Nucleus accumbens (tissue), 56 donors: ENCODE measurements around the gene SMIM10L2A.
A peak's percentile ranks its signal among the peaks of the same experiment; 100 is the strongest.
"Not testable (repeated sequence)": the region's sequence is repeated elsewhere in the genome, so short reads cannot be mapped to it uniquely, and the experiment has no call there.

Experiments used
- DNase-seq, 56 donors: peaks; one replicate each; lab custom pipeline; 2025; lab: John Stamatoyannopoulos, UW

Gene SMIM10L2A

DNA sequence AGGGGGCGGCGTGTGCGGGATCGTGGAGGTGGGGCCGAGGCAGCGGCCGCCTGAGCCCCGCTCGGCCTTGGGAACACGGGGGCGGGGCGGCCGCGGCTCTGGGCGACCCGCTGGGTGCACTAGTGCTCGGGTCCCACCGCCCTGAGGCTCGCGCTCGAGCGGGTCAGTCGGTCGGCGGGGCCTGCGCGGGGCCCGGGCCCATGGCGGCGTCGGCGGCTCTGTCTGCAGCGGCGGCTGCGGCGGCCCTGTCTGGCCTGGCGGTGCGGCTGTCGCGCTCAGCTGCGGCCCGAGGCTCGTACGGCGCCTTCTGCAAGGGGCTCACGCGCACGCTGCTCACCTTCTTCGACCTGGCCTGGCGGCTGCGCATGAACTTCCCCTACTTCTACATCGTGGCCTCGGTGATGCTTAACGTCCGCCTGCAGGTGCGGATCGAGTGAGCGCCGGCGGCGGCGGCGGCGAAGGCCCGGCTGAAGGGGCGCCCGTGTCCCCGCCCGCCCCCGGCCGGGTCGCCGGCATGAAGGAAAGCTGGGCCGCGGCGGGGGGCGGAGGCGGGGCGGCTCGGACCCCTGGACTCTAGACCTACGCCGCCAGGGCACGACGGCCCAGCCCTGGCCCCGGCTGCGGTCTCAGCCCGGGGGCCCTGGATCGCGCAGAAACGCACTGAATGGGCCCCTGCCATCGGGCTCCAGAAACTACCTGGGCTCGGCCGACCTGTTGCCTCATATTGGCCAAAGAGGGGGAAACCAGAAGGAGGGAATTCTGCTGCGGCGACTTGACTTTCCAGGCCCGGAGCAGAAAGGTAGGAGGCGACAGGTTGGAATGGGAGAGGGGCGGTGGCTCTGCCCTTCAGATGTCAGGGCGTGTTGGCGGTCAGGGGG is at the start of gene SMIM10L2A:
Gene SMIM10L2A, plus strand, starts transcription at position 13 of the 878 bp plus-strand sequence. Its CDS starts 188 bp downstream, at position 201.
- DNase-seq: peak in 1 of 56 donors; percentile 26

DNA sequence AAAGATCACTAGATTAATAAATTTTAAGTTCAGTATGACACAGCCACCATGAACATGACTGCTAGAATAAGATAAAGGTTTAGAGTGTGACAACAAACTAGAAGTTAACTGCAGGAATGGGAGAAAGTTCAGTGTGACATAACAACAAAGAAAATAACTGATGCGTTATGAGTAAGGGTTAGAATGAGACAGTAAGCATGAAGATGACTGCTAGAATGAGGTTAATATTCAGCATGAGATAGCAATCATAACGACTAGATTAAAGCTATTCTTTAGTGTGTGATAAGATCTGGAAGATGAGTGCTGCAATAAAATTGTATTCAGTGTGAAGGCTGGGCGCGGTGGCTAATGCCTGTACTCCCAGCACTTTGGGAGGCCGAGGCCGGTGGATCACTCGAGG is 48.4 kb upstream of the SMIM10L2A start:
- no peak for DNase-seq

DNA sequence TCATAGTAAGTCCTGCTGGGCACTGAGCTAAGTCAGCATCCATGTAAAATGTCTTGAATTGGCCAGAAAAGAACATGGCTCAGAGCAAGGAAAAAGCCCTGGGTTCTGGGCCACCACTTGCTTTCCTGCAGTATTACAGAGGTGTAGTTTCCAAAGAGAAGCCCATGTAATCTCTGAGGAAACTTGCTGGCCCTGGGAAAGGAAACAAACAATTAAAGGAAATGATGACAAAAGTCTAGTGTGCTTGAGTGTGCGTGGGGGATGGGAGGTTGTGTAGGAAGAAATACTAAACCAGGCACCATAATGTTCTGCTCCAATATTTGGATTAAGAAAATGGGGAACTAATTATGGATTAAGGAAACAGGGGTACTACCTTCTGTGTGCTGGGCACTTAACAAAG is 39.5 kb upstream of the SMIM10L2A start:
- no peak for DNase-seq

GRCh38 chrX:135383249-135383648 is 38.5 kb upstream of the SMIM10L2A start:
- DNase-seq: no peak

GRCh38 chrX:135384161-135384836 is 37.4 kb upstream of the SMIM10L2A start:
- DNase-seq: no peak

DNA sequence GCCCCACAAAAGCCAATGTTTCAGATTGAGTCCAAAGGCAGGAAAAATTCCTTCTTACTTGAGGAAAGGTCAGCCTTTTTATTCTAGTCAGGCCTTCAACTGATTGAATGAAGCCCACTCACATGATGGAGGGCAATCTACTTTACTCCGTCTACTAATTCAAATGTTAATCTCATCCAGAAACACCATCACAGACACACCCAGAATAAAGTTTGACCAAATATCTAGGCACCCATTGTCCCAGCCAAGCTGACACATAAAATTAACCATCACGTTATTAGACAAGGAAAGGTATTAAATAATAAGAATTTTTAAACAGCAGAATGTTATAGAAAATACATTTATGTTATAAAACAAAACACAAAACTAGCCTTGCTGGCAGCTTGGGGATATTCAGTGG is 32.9 kb upstream of the SMIM10L2A start:
- no peak for DNase-seq

GRCh38 chrX:135389243-135389642 is 32.5 kb upstream of the SMIM10L2A start:
- no peak for DNase-seq

DNA sequence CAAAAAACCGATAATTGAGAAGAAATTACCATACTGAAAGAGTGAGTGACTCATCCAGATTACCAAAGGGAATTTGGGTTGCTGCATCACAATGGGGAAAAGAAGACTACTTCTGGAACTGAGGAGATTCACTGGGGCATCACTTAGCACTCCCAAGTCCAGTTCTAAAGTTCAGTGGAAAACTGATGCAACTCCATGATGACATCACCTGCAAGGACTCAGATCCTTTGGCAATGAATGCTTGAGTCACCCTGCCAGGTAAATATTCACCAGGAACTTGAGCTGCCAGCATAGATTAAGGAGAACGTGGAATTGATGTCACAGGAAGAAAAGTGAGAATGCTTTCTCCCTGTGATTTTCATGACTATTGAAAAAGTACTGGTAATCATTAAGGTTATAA is 32.0 kb upstream of the SMIM10L2A start:
- no peak for DNase-seq

GRCh38 chrX:135391734-135392133 is 30.0 kb upstream of the SMIM10L2A start:
- DNase-seq: no peak

GRCh38 chrX:135393051-135393450 is 28.7 kb upstream of the SMIM10L2A start:
- DNase-seq: no peak

DNA sequence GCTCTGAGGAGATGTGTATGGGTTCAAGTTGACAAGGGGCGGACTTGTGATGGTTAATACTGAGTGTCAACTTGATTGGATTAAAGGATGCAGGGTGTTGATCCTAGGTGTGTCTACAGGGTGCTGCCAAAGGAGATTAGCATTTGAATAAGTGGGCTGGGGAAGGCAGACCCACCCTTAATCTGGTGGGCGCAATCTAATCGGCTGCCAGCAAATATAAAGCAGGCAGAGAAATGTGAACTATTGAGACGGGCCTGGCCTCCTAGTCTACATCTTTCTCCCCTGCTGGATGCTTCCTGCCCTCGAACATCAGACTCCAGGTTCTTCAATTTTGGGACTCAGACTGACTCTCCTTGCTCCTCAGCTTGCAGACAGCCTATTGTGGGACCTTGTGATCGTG is 26.7 kb upstream of the SMIM10L2A start:
- DNase-seq: no peak

- DNase-seq: peak in 1 of 56 donors; percentile 0
Measured at GRCh38 chrX:135396109-135396508, 25.6 kb upstream of the SMIM10L2A start.

DNA sequence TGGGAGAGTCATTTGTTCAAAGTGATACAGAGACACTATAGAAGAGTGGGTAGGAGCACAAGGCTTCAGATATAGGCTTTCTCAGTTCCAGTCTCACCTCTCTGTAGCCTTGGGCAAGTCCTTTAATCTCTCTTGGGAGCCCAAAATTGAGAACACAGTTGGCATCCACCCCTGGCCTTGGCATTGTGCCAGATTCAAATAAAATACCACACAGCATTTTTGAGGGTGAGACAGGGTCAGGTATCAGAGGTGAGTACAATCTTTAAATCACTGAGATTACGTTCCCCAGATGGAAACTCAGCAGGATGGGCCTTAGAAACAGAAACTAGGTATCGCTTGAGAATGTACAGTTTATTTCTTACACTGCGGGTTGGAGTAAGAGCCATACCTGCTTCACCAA is 25.2 kb upstream of the SMIM10L2A start:
- no peak for DNase-seq

DNA sequence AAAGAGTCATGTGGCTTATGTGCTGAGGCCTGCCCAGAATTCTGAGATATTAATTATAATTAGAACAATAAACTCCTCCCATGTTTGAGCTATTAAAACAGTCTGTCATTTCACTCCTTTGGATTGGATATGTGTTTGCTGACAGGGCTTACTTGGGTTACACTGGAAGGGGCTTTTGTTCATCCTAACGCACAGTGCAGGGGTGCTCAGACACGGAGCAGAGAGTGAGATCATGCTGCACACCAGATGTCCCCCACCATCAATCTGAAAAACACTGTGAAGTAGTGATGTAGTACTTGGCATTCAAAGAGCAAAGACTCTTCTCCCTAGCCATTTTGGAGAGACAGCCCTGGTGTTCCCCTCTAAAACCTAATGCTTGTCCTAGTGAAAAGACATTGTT is 24.1 kb upstream of the SMIM10L2A start:
- DNase-seq: no peak

DNA sequence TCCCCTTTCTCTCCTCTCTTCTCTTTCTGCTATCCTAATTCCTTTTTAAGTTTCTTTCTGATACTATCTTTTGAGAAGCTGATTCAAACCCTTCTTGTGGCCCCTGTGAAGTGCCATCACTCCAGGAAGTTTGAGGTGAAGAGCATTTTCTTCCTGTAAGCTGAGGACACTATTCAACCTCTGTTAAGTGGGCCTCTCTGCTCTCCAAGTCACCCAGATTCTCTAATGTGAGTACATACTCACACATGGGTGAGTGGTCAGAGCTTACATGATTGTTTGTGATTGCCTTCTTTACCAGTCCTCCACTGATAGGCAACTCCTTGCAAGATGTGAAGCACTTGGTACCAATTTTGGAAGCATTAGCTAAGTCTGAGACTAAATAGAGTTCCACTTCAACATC is 18.4 kb upstream of the SMIM10L2A start:
- no peak for DNase-seq

- DNase-seq: not testable (repeated sequence)
Measured at GRCh38 chrX:135406428-135406827, 15.3 kb upstream of the SMIM10L2A start.

GRCh38 chrX:135408794-135409193 is 12.9 kb upstream of the SMIM10L2A start:
- DNase-seq: no peak

DNA sequence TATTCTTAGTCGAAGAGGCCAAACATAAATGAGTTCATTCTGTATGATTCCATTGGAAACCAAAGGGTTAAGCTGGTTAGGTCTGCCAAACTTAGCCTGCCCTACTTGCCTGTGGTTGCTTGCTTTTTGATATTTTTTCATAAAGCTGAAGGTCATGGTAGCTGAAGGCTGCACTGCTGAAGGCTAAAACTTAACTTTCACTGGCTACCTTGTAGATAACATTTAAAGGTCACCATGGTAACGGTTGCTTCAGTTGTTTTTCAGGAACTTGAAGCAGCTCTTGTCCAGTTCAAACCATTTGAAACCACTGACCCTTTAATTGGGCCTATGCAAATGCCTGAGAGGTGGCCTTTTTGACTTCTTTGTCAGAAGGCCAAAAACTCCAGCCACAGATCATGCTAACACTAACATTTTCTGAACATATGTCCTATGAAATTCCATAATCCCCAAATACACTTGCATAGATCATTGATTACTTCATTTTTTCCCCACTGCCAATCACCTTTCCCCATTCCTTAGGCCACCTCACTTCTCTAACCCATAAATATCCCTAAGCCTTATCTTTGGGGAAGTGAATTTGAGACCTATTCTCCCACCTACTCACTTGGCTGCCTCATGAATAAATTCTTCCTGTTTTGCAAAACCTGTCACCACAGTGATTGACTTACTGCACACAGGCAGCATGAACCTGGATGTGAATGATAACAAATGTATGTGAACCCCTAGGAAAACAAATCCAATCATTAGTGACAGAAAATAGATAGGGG is 10.7 kb upstream of the SMIM10L2A start:
- no peak for DNase-seq

DNA sequence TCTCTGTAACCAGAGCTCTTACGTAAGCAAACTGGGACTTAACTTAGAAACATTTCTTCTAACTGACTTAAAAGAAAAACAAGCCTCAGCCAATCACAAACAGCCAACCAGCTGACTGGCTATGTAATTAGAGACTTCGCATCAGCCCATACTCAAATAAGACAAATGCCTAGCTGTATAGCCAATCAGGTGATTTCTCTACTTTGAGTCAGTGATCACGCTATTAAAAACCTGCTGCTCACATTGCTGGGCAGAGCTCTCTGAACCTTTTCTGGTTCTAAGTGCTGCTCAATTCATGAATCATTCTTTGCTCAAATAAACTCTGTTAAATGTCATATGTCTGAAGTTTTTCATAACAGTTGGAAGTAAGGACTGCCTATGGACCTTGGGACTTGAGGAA is 9.9 kb upstream of the SMIM10L2A start:
- DNase-seq: no peak

GRCh38 chrX:135416546-135416945 is 5.2 kb upstream of the SMIM10L2A start:
- no peak for DNase-seq

- no peak for DNase-seq
Measured at GRCh38 chrX:135420831-135421230, 913 bp upstream of the SMIM10L2A start.
